T47D (cell line): ENCODE measurements around the gene PDE4D.
A peak's percentile ranks its signal among the peaks of the same experiment; 100 is the strongest.
"Not testable (repeated sequence)": the region's sequence is repeated elsewhere in the genome, so short reads cannot be mapped to it uniquely, and the experiment has no call there.

Experiments
- DNase-seq, 2 experiments: peaks; one replicate each; pipeline versions ENCODE4 v3.0.0 to v3.0.0-alpha.2; 2011 to 2012; ENCODE audit warnings: low read depth in 1 of 2, low spot score in 1 of 2
- JUND ChIP-seq: IDR thresholded peaks from 2 replicates; pipeline ENCODE4 v1.6.1; 2012; ENCODE audit warnings: low read depth
- in situ Hi-C: cut with HindIII; loops from 2 replicates; pipeline ENCODE4 v1.10.0; 2016; ENCODE audit warnings: low sequenced_read_pairs, low pct_unique_long_range_greater_than_20kb

Gene PDE4D

GRCh38 chr5:59756373-59757035 is 137.0 kb downstream of the PDE4D start:
- TF ChIP-seq JUND: no peak
- DNase-seq: no peak
- in situ Hi-C loops: no loop called here

- no peak for DNase-seq
- in situ Hi-C loops: no loop called here
- TF ChIP-seq JUND: no peak
Observed at GRCh38 chr5:59755476-59755875, 138.1 kb downstream of the PDE4D start.

- in situ Hi-C loops: no loop called here
- DNase-seq: no peak
- no peak for TF ChIP-seq JUND
Observed at GRCh38 chr5:59753599-59753998, 139.9 kb downstream of the PDE4D start.

- in situ Hi-C loops: no loop called here
- no peak for DNase-seq
- no peak for TF ChIP-seq JUND
Observed at GRCh38 chr5:59749782-59750520, 143.6 kb downstream of the PDE4D start.

- in situ Hi-C loops, DNase-seq: not testable (repeated sequence)
Observed at GRCh38 chr5:59748036-59748663, 145.4 kb downstream of the PDE4D start.

GRCh38 chr5:59746241-59746765 is 147.2 kb downstream of the PDE4D start:
- no peak for DNase-seq
- TF ChIP-seq JUND: no peak

GRCh38 chr5:59745415-59745863 is 148.1 kb downstream of the PDE4D start:
- in situ Hi-C loops: no loop called here
- no peak for TF ChIP-seq JUND
- DNase-seq: peak in 1 of 2 experiments; percentile 49

More at GRCh38 chr5:59746241-59746765, 147.2 kb downstream of the PDE4D start:
- in situ Hi-C loops: no loop called here

GRCh38 chr5:59744531-59744992 is 149.0 kb downstream of the PDE4D start:
- in situ Hi-C loops: no loop called here
- no peak for DNase-seq
- TF ChIP-seq JUND: no peak

- TF ChIP-seq JUND: no peak
- DNase-seq: no peak
- in situ Hi-C loops: no loop called here
Observed at GRCh38 chr5:59741599-59741998, 151.9 kb downstream of the PDE4D start.

GRCh38 chr5:59738024-59738423 is 155.5 kb downstream of the PDE4D start:
- no peak for TF ChIP-seq JUND
- DNase-seq: no peak
- in situ Hi-C loops: no loop called here

- DNase-seq: no peak
- TF ChIP-seq JUND: no peak
- in situ Hi-C loops: no loop called here
Observed at GRCh38 chr5:59732806-59733205, 160.7 kb downstream of the PDE4D start.

- in situ Hi-C loops: no loop called here
- no peak for DNase-seq
- TF ChIP-seq JUND: no peak
Observed at GRCh38 chr5:59732301-59732700, 161.2 kb downstream of the PDE4D start.

- TF ChIP-seq JUND: no peak
- in situ Hi-C loops: no loop called here
- DNase-seq: no peak
Observed at GRCh38 chr5:59731809-59732208, 161.7 kb downstream of the PDE4D start.
